Keratinocyte (primary cell): Measurements from ENCODE around the gene CD68. TPM values are rescaled to one million over a fixed set of nuclear protein-coding genes. Genes with fewer than 3 reads are reported as not detected.

Experiments used
- DNase-seq: peaks from one replicate; pipeline ENCODE4 v3.0.0-alpha.2; 2011; ENCODE audit warnings: low read depth, missing footprints, low spot score
- FAIRE-seq: peaks from 2 replicates; lab custom pipeline; 2011; peaks lifted over from hg19 to GRCh38; lab: Jason Lieb, UNC
- H2AFZ ChIP-seq: 2 replicates; pipeline ENCODE4 v1.6.0; 2012; ENCODE audit warnings: low read length, control low read depth, inconsistent platforms; ENCODE audit not compliant: control insufficient read depth
- H3K27ac ChIP-seq: 2 replicates; pipeline ENCODE4 v1.5.1; 2011; ENCODE audit warnings: low read length; ENCODE audit not compliant: control insufficient read depth, insufficient read depth
- H3K27me3 ChIP-seq: 3 replicates; pipeline ENCODE4 v1.6.0; 2011; ENCODE audit warnings: low read length; ENCODE audit not compliant: control insufficient read depth, insufficient read depth; ENCODE audit errors: extremely low read depth
- H3K36me3 ChIP-seq, 2 experiments: 2 replicates in 1 of 2; 3 replicates in 1 of 2; pipeline ENCODE4 v1.5.1; 2011; ENCODE audit warnings: low read length in 2 of 2, mild to moderate bottlenecking in 1 of 2; ENCODE audit not compliant: control insufficient read depth in 2 of 2, insufficient read depth in 2 of 2; ENCODE audit errors: extremely low read depth in 1 of 2
- H3K4me1 ChIP-seq: 3 replicates; pipeline ENCODE4 v1.5.1; 2011; ENCODE audit warnings: low read length; ENCODE audit not compliant: control insufficient read depth, insufficient read depth; ENCODE audit errors: extremely low read depth
- H3K4me2 ChIP-seq: 3 replicates; pipeline ENCODE4 v1.6.0; 2011; ENCODE audit warnings: low read depth, low read length; ENCODE audit not compliant: control insufficient read depth, insufficient read depth; ENCODE audit errors: extremely low read depth
- H3K4me3 ChIP-seq, 3 experiments: fragments of 200-600 bp in 1 of 3; sonication (generic) in 1 of 3; 2 replicates in 2 of 3; 3 replicates in 1 of 3; pipeline ENCODE4 v1.5.1; 2011 to 2016; ENCODE audit warnings: low read length in 3 of 3, mild to moderate bottlenecking in 3 of 3, control low read depth in 2 of 3, inconsistent platforms in 1 of 3, low read depth in 1 of 3, mixed read lengths in 1 of 3, mixed run types in 1 of 3, moderate library complexity in 1 of 3; ENCODE audit not compliant: control insufficient read depth in 2 of 3, insufficient read depth in 2 of 3; ENCODE audit errors: extremely low read depth in 1 of 3
- H3K79me2 ChIP-seq: 2 replicates; pipeline ENCODE4 v1.6.0; 2012; ENCODE audit warnings: low read length; ENCODE audit not compliant: control insufficient read depth, insufficient read depth
- H3K9ac ChIP-seq: 3 replicates; pipeline ENCODE4 v1.6.0; 2011; ENCODE audit warnings: low read length; ENCODE audit not compliant: control insufficient read depth, insufficient read depth; ENCODE audit errors: extremely low read depth
- H3K9me1 ChIP-seq: 3 replicates; pipeline ENCODE4 v1.6.0; 2011; ENCODE audit warnings: low read length; ENCODE audit not compliant: control insufficient read depth, insufficient read depth; ENCODE audit errors: extremely low read depth
- H3K9me3 ChIP-seq: 2 replicates; pipeline ENCODE4 v1.5.1; 2012; ENCODE audit warnings: low read depth, low read length; ENCODE audit not compliant: control insufficient read depth
- H4K20me1 ChIP-seq: 3 replicates; pipeline ENCODE4 v1.6.0; 2011; ENCODE audit warnings: low read length; ENCODE audit not compliant: control insufficient read depth, insufficient read depth; ENCODE audit errors: extremely low read depth
- EZH2 ChIP-seq: IDR thresholded peaks from one replicate; pipeline ENCODE4 v1.6.1; 2012; ENCODE audit warnings: inconsistent platforms, mild to moderate bottlenecking, low read length, moderate library complexity
- dilution Hi-C: fragments of 300-500 bp; cut with MboI; formaldehyde crosslinking; loops from one replicate; pipeline ENCODE4 v1.7.0; 2020; ENCODE audit warnings: low sequenced_read_pairs; ENCODE audit not compliant: extremely low pct_ligation_motif_present
- polyA plus RNA-seq, 5 experiments: library from polyadenylated mRNA; depleted of rRNA in 3 of 5; stranded (reverse) in 3 of 5; stranded (forward) in 1 of 5; unstranded in 1 of 5; fragments of >200 nt; gene quantifications; 1 replicate in 1 of 5; 2 replicates in 3 of 5; 3 replicates in 1 of 5; pipeline versions ENCODE4 v1.2.1 to v1.2.3, GENCODE V29; 2011 to 2012; ENCODE audit warnings: missing spikeins in 2 of 5, low read depth in 1 of 5, low replicate concordance in 1 of 5
- TF ChIP-seq, protein P1 (sequence below), 3 experiments: IDR thresholded peaks in 1 of 3; conservative IDR thresholded peaks in 1 of 3; optimal IDR thresholded peaks in 1 of 3; 2 replicates in 2 of 3; 3 replicates in 1 of 3; pipeline versions ENCODE3 to v1.5.1; 2011; ENCODE audit warnings: low read length in 3 of 3, mild to moderate bottlenecking in 3 of 3, moderate library complexity in 2 of 3, control low read depth in 1 of 3, inconsistent platforms in 1 of 3; ENCODE audit not compliant: insufficient read depth in 2 of 3; ENCODE audit errors: extremely low read depth in 1 of 3

The CD68 gene
- polyA plus RNA-seq, 1 donor (not counting 4 experiments of a cell fraction or from before 2014, with no cell fraction given), result 14.0 TPM

DNA sequence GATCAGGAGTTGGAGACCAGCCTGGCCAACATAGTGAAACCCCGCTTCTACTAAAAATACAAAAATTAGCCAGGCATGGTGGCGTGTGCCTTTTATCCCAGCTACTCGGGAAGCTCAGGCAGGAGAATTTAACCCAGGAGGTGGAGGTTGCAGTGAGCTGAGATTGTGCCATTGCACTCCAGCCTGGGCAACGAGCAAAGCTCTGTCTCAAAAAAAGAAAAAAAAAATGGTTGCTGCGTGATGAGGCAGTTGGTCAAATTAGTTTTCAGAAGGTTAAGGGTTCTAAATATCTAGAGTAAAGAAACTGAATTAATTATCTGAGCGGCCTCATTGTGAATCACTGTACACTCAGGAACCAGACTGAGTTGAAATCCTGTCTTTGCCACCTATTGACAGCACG is 3.5 kb upstream of the CD68 start:
- dilution Hi-C loops, result no loop called here
- DNase-seq (no peak), FAIRE-seq (no peak)
- Histone ChIP-seq H4K20me1 (peaks cover 54% of the 10 kb centered on the region), H3K4me1 (peaks cover 52% of the 10 kb centered on the region), H3K9me3 (no peaks in the 10 kb centered on the region), H3K27me3 (no peaks in the 10 kb centered on the region), H3K9me1 (peaks cover 3% of the 10 kb centered on the region), H2AFZ (no peak overlapping the region), H3K4me3 (no peak overlapping the region), H3K79me2 (peaks cover 55% of the 10 kb centered on the region), H3K27ac (no peak overlapping the region), H3K9ac (no peak overlapping the region), H3K4me2 (peak overlapping the region; percentile 88), H3K36me3 (peaks cover 30 to 65% of the 10 kb centered on the region in 2 experiments)
- TF ChIP-seq EZH2, result no peak
- TF ChIP-seq, protein P1, sequence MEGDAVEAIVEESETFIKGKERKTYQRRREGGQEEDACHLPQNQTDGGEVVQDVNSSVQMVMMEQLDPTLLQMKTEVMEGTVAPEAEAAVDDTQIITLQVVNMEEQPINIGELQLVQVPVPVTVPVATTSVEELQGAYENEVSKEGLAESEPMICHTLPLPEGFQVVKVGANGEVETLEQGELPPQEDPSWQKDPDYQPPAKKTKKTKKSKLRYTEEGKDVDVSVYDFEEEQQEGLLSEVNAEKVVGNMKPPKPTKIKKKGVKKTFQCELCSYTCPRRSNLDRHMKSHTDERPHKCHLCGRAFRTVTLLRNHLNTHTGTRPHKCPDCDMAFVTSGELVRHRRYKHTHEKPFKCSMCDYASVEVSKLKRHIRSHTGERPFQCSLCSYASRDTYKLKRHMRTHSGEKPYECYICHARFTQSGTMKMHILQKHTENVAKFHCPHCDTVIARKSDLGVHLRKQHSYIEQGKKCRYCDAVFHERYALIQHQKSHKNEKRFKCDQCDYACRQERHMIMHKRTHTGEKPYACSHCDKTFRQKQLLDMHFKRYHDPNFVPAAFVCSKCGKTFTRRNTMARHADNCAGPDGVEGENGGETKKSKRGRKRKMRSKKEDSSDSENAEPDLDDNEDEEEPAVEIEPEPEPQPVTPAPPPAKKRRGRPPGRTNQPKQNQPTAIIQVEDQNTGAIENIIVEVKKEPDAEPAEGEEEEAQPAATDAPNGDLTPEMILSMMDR (optimal IDR thresholded peaks at IDR 0.05 in 1 of 3, IDR thresholded peaks at IDR 0.05 in 1 of 3, conservative IDR thresholded peaks at IDR 0.05 in 1 of 3; ENCODE audit: extremely low read depth in 1 of 3, insufficient read depth in 2 of 3, low read length in 3 of 3), result no peak

DNA sequence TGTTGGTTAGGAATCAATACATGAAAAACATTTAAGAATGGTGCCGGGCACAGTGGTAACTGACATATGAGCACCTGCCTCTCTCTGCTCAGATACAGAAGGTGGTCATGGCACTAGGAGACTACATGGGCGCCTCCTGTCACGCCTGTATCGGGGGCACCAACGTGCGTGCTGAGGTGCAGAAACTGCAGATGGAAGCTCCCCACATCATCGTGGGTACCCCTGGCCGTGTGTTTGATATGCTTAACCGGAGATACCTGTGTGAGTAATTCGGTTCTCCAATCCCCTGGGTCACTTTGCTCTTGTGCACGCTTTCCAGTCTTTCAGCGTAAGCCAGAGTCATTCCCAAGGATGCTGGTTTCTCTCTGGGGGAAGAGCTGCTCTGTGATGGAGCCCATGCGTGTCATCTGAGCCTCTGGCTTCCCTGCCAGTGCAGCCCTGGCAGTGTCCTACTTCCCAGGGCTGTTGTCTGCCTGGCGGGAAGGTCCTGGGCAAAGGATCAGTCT is 3.0 kb upstream of the CD68 start:
- TF ChIP-seq, protein P1 (optimal IDR thresholded peaks at IDR 0.05 in 1 of 3, IDR thresholded peaks at IDR 0.05 in 1 of 3, conservative IDR thresholded peaks at IDR 0.05 in 1 of 3; ENCODE audit: extremely low read depth in 1 of 3, insufficient read depth in 2 of 3, low read length in 3 of 3), result no peak
- TF ChIP-seq EZH2, result no peak
- Histone ChIP-seq H3K4me2 (peak overlapping the region; percentile 8), H3K79me2 (peaks cover 55% of the 10 kb centered on the region), H3K9me1 (peaks cover 3% of the 10 kb centered on the region), H4K20me1 (peaks cover 54% of the 10 kb centered on the region), H3K27ac (no peak overlapping the region), H3K27me3 (no peaks in the 10 kb centered on the region), H3K4me3 (peak overlapping the region in 1 of 3 experiments; percentile 28), H2AFZ (no peak overlapping the region), H3K4me1 (peaks cover 56% of the 10 kb centered on the region), H3K9ac (no peak overlapping the region), H3K36me3 (peaks cover 27 to 61% of the 10 kb centered on the region in 2 experiments), H3K9me3 (no peaks in the 10 kb centered on the region)
- FAIRE-seq (no peak), DNase-seq (no peak)
- dilution Hi-C loops, result no loop called here
